Neural cell (in vitro differentiated cells): ENCODE measurements around the gene CD300LB. TPM values are rescaled to one million over a fixed set of nuclear protein-coding genes. Genes with fewer than 3 reads are reported as not detected.

Source experiments
- H2AFZ ChIP-seq: fragments of 200-600, 300-800 bp; sonication (generic), shearing (Covaris generic); 2 replicates; pipeline ENCODE4 v1.6.0; 2014; ENCODE audit warnings: low read depth, mild to moderate bottlenecking, antibody characterized with exemption, low read length, moderate library complexity
- H3F3A ChIP-seq: fragments of 200-600 bp; shearing (Covaris generic); 2 replicates; pipeline ENCODE4 v1.6.1; 2016; ENCODE audit warnings: mild to moderate bottlenecking, moderate library complexity, mixed read lengths, antibody characterized with exemption, low read length; ENCODE audit not compliant: insufficient read depth, poor library complexity, severe bottlenecking
- H3K27ac ChIP-seq: fragments of 200-600, 300-800 bp; sonication (generic), shearing (Covaris generic); 2 replicates; pipeline ENCODE4 v1.5.1; 2014; ENCODE audit warnings: mild to moderate bottlenecking, low read length, moderate library complexity
- H3K27me3 ChIP-seq: fragments of 300-800, 200-600 bp; sonication (generic), shearing (Covaris generic); 2 replicates; pipeline ENCODE4 v1.6.0; 2014; ENCODE audit warnings: mild to moderate bottlenecking, low read depth, low read length, moderate library complexity; ENCODE audit not compliant: insufficient read depth
- H3K36me3 ChIP-seq: fragments of 300-800, 200-600 bp; sonication (generic), shearing (Covaris generic); 2 replicates; pipeline ENCODE4 v1.5.1; 2014; ENCODE audit warnings: mild to moderate bottlenecking, antibody characterized with exemption, low read length, moderate library complexity; ENCODE audit not compliant: insufficient read depth
- H3K4me2 ChIP-seq: fragments of 300-800, 200-600 bp; sonication (generic), shearing (Covaris generic); 2 replicates; pipeline ENCODE4 v1.6.0; 2014; ENCODE audit warnings: mild to moderate bottlenecking, low read length
- H3K4me3 ChIP-seq: fragments of 300-800, 200-600 bp; sonication (generic), shearing (Covaris generic); 2 replicates; pipeline ENCODE4 v1.5.1; 2014; ENCODE audit warnings: mild to moderate bottlenecking, low read length, moderate library complexity
- H3K79me2 ChIP-seq: fragments of 200-600 bp; shearing (Covaris generic); replicated peaks from 2 replicates; pipeline ENCODE4 v1.6.0; 2014; ENCODE audit warnings: mild to moderate bottlenecking, low read length, moderate library complexity; ENCODE audit not compliant: insufficient read depth
- H3K9ac ChIP-seq: fragments of 300-800, 200-600 bp; sonication (generic), shearing (Covaris generic); 2 replicates; pipeline ENCODE4 v1.6.1; 2016; ENCODE audit warnings: mild to moderate bottlenecking, low read length, mixed read lengths
- H3K9me2 ChIP-seq: fragments of 200-600 bp; shearing (Covaris generic); 2 replicates; pipeline ENCODE4 v1.6.1; 2016; ENCODE audit warnings: mild to moderate bottlenecking, low read length, mixed read lengths; ENCODE audit not compliant: insufficient read depth
- H3K9me3 ChIP-seq: fragments of 200-600, 300-800 bp; sonication (generic), shearing (Covaris generic); 2 replicates; pipeline ENCODE4 v1.6.1; 2016; ENCODE audit warnings: mild to moderate bottlenecking, mixed run types, low read length, moderate library complexity, mixed read lengths
- H4K20me1 ChIP-seq: fragments of 200-600 bp; shearing (Covaris generic); 2 replicates; pipeline ENCODE4 v1.6.1; 2016; ENCODE audit warnings: mild to moderate bottlenecking, mixed run types; ENCODE audit not compliant: insufficient read depth
- CTCF ChIP-seq: fragments of 450-650 bp; IDR thresholded peaks from 2 replicates; pipeline ENCODE4 v1.5.1; 2014; ENCODE audit warnings: antibody characterized with exemption, mild to moderate bottlenecking, moderate library complexity; ENCODE audit not compliant: poor library complexity, severe bottlenecking
- EP300 ChIP-seq: fragments of 450-650 bp; conservative IDR thresholded peaks from 2 replicates; pipeline ENCODE4 v1.6.1; 2014; ENCODE audit warnings: antibody characterized with exemption, mild to moderate bottlenecking, moderate library complexity; ENCODE audit not compliant: poor library complexity, severe bottlenecking
- EZH2 ChIP-seq: fragments of 200-600, 300-800 bp; shearing (Covaris generic), sonication (generic); IDR thresholded peaks from 2 replicates; pipeline ENCODE4 v1.6.1; 2014; ENCODE audit warnings: antibody characterized with exemption, low read length, borderline replicate concordance, mild to moderate bottlenecking; ENCODE audit not compliant: insufficient read depth, poor library complexity, severe bottlenecking
- MXI1 ChIP-seq: fragments of 450-650 bp; conservative IDR thresholded peaks from 2 replicates; pipeline ENCODE4 v1.6.1; 2014; ENCODE audit warnings: antibody characterized with exemption, mild to moderate bottlenecking; ENCODE audit not compliant: poor library complexity, severe bottlenecking
- POLR2AphosphoS5 ChIP-seq: IDR thresholded peaks from 2 replicates; pipeline ENCODE4 v1.6.1; 2012
- RAD21 ChIP-seq: fragments of 450-650 bp; conservative IDR thresholded peaks from 2 replicates; pipeline ENCODE4 v1.6.1; 2014; ENCODE audit warnings: antibody characterized with exemption, mild to moderate bottlenecking, moderate library complexity
- REST ChIP-seq: IDR thresholded peaks from 2 replicates; pipeline ENCODE4 v1.6.1; 2012; ENCODE audit warnings: borderline replicate concordance
- SMC3 ChIP-seq: fragments of 450-650 bp; conservative IDR thresholded peaks from 2 replicates; pipeline ENCODE4 v1.6.1; 2014; ENCODE audit warnings: antibody characterized with exemption, mild to moderate bottlenecking, moderate library complexity; ENCODE audit not compliant: poor library complexity
- TAF1 ChIP-seq: IDR thresholded peaks from 2 replicates; pipeline ENCODE4 v1.6.1; 2012; ENCODE audit warnings: low read depth
- polyA plus RNA-seq: library from polyadenylated mRNA; depleted of rRNA; stranded (reverse); fragments of >200 nt; gene quantifications from 2 replicates; pipeline ENCODE4 v1.2.3, GENCODE V29; 2014

Gene CD300LB
- polyA plus RNA-seq, 1 donor from 2014 or later: not detected

GRCh38 chr17:74546586-74546985 is 15.3 kb upstream of the CD300LB start:
- Histone ChIP-seq H3F3A (no peaks in the 10 kb centered on the region), H3K27me3 (no peaks in the 10 kb centered on the region), H3K4me3 (no peak overlapping the region), H2AFZ (no peak overlapping the region), H3K9me3 (no peaks in the 10 kb centered on the region), H3K4me2 (no peak overlapping the region), H3K79me2 (no peaks in the 10 kb centered on the region), H3K36me3 (no peaks in the 10 kb centered on the region), H3K27ac (no peak overlapping the region), H4K20me1 (no peaks in the 10 kb centered on the region), H3K9ac (no peak overlapping the region), H3K9me2 (no peaks in the 10 kb centered on the region)
- no peak for TF ChIP-seq TAF1
- TF ChIP-seq CTCF: no peak
- no peak for TF ChIP-seq RAD21
- no peak for TF ChIP-seq EZH2

- H2AFZ ChIP-seq: no peak within 1 kb of the TSS
- no peaks in the 10 kb centered on the region for H3K9me3 ChIP-seq
- H3K9ac ChIP-seq: no peak within 1 kb of the TSS
- no peak within 1 kb of the TSS for H3K27ac ChIP-seq
- H3K4me2 ChIP-seq: no peak within 1 kb of the TSS
- H3K9me2 ChIP-seq: no peaks in the 10 kb centered on the region
- TF ChIP-seq REST: no peak
- no peak for TF ChIP-seq TAF1
- no peak for TF ChIP-seq CTCF
- no peak for TF ChIP-seq MXI1
- TF ChIP-seq EP300: no peak
- no peak for TF ChIP-seq SMC3
- TF ChIP-seq RAD21: no peak
- TF ChIP-seq EZH2: no peak
- TF ChIP-seq POLR2AphosphoS5: no peak
- no peaks in the 10 kb centered on the region for H3K27me3 ChIP-seq
- H3K79me2 ChIP-seq: no peaks in the 10 kb centered on the region
- H3F3A ChIP-seq: no peaks in the 10 kb centered on the region
- no peaks in the 10 kb centered on the region for H4K20me1 ChIP-seq
- no peaks in the 10 kb centered on the region for H3K36me3 ChIP-seq
- no peak within 1 kb of the TSS for H3K4me3 ChIP-seq
These were observed 14.6 kb upstream of the CD300LB start, which contains the start of gene CD300C for GRCh38 chr17:74545843-74546230. TSS of gene CD300C (minus strand) at chr17:74546115. CDS start at chr17:74545782, 333 bp downstream.
